ENCODE results near the gene LRRC59. TPM values are rescaled to one million over a fixed set of nuclear protein-coding genes. Genes with fewer than 3 reads are reported as not detected.
"Not testable (repeated sequence)": the region's sequence is repeated elsewhere in the genome, so short reads cannot be mapped to it uniquely, and the experiment has no call there.

The LRRC59 gene
- total and polyA plus RNA-seq, 4 donors: 43.8 to 117 (median 79.2) TPM

- H3K27me3 ChIP-seq (ENCODE audit: control insufficient read depth in 3 of 3, insufficient read depth in 3 of 3, low read length in 2 of 3); H3K9ac ChIP-seq (ENCODE audit: insufficient read depth in 1 of 2, low read length in 2 of 2); H3K4me3 ChIP-seq; DNase-seq; H3K36me3 ChIP-seq (ENCODE audit: control insufficient read depth in 4 of 4, insufficient read depth in 4 of 4, low read length in 4 of 4); H3K27ac ChIP-seq (ENCODE audit: low read depth in 1 of 2, low read length in 1 of 2); H3K9me3 ChIP-seq (ENCODE audit: control insufficient read depth in 4 of 4, insufficient read depth in 3 of 4, low read length in 3 of 4); ATAC-seq (ENCODE audit: insufficient read depth, low FRiP score): not testable (repeated sequence)
- WGBS, 2 donors: 96 to 97% methylated on average over 8 of the region's 8 CpGs
- peaks cover 0 to 21% (median 4%) of the 10 kb centered on the region in 5 donors for H3K4me1 ChIP-seq (ENCODE audit: control insufficient read depth in 5 of 5, insufficient read depth in 5 of 5, low read length in 5 of 5)
Observed at GRCh38 chr17:50399591-50399990, 2.3 kb upstream of the LRRC59 start.

DNA sequence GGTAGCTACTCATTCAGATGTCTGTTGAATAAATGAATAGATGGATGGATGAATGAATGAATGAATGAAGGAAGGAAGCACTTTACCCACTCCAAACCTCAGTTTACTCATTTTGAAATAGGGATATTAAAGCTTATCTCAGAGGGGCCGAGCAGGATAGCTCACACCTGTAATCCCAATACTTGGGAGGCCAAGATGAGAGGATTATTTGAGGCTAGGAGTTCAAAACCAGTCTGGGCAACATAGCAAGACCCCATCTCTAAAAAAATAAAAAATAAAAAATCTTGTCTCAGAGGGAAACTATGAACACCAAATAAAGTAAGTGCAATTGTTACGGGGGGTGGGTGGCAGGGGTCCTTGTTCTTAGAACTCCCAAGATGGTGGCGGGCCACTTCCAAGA, 1.3 kb upstream of the LRRC59 start:
- DNase-seq; H3K27ac ChIP-seq (ENCODE audit: low read depth in 1 of 2, low read length in 1 of 2); H3K4me3 ChIP-seq; H3K9ac ChIP-seq (ENCODE audit: insufficient read depth in 1 of 2, low read length in 2 of 2); ATAC-seq (ENCODE audit: insufficient read depth, low FRiP score); H3K9me3 ChIP-seq (ENCODE audit: control insufficient read depth in 4 of 4, insufficient read depth in 3 of 4, low read length in 3 of 4); H3K27me3 ChIP-seq (ENCODE audit: control insufficient read depth in 3 of 3, insufficient read depth in 3 of 3, low read length in 2 of 3): not testable (repeated sequence)
- Histone ChIP-seq H3K4me1 (ENCODE audit: control insufficient read depth in 5 of 5, insufficient read depth in 5 of 5, low read length in 5 of 5) (peaks cover 0 to 21% (median 6%) of the 10 kb centered on the region in 5 donors), H3K36me3 (ENCODE audit: control insufficient read depth in 4 of 4, insufficient read depth in 4 of 4, low read length in 4 of 4) (peaks cover 0 to 12% (median 6%) of the 10 kb centered on the region in 4 donors)
- WGBS, 2 donors: 96 to 99% methylated on average over 3 of the region's 3 CpGs

DNA sequence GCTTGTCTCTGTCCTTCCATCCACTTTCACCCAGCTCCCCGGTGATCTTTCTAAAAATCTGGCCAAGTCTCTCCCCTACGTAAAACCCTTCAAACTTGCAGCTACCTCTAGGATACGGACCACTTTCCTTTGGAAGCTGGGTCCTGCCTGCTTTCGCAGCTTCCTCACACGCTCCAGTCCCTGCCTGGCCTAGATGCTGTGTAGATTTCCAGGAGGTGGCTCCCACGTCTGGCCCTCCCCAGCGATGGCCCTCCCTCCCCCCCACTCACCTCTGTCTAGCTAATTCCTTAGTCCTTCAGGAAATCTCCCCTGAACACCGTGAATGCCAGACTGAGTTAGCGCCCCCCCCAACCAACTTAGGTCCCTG, 579 bp upstream of the LRRC59 start:
- DNase-seq: no peak
- no peak for ATAC-seq (ENCODE audit: insufficient read depth, low FRiP score)
- H3K27ac ChIP-seq (ENCODE audit: low read depth in 1 of 2, low read length in 1 of 2): no peak overlapping the region
- no peak for TF ChIP-seq CTCF (IDR thresholded peaks at IDR 0.05; ENCODE audit: control extremely low read depth, extremely low read depth)
- peak overlapping the region in 1 of 2 donors; percentile 71 for H3K9ac ChIP-seq (ENCODE audit: insufficient read depth in 1 of 2, low read length in 2 of 2)
- peaks cover 0 to 21% (median 6%) of the 10 kb centered on the region in 5 donors for H3K4me1 ChIP-seq (ENCODE audit: control insufficient read depth in 5 of 5, insufficient read depth in 5 of 5, low read length in 5 of 5)
- WGBS, 2 donors: 63 to 70% methylated on average over 9 of the region's 9 CpGs
- no peaks in the 10 kb centered on the region for H3K9me3 ChIP-seq (ENCODE audit: control insufficient read depth in 4 of 4, insufficient read depth in 3 of 4, low read length in 3 of 4)
- peaks cover 4 to 19% (median 13%) of the 10 kb centered on the region in 4 donors for H3K36me3 ChIP-seq (ENCODE audit: control insufficient read depth in 4 of 4, insufficient read depth in 4 of 4, low read length in 4 of 4)
- no peaks in the 10 kb centered on the region for H3K27me3 ChIP-seq (ENCODE audit: control insufficient read depth in 3 of 3, insufficient read depth in 3 of 3, low read length in 2 of 3)
- no peak overlapping the region for H3K4me3 ChIP-seq

GRCh38 chr17:50396261-50397110, 837 bp downstream of the LRRC59 start:
- H3K27me3 ChIP-seq (ENCODE audit: control insufficient read depth in 3 of 3, insufficient read depth in 3 of 3, low read length in 2 of 3): no peaks in the 10 kb centered on the region
- H3K9ac ChIP-seq (ENCODE audit: insufficient read depth in 1 of 2, low read length in 2 of 2): peak overlapping the region; percentile 63 to 72
- H3K36me3 ChIP-seq (ENCODE audit: control insufficient read depth in 4 of 4, insufficient read depth in 4 of 4, low read length in 4 of 4): peaks cover 17 to 30% (median 24%) of the 10 kb centered on the region in 4 donors
- DNase-seq (peak; percentile 36 to 54 (median 43)), ATAC-seq (ENCODE audit: insufficient read depth, low FRiP score) (peak; percentile 53)
- H3K4me1 ChIP-seq (ENCODE audit: control insufficient read depth in 5 of 5, insufficient read depth in 5 of 5, low read length in 5 of 5): peaks cover 0 to 21% (median 6%) of the 10 kb centered on the region in 5 donors
- TF ChIP-seq CTCF (IDR thresholded peaks at IDR 0.05; ENCODE audit: control extremely low read depth, extremely low read depth): no peak
- H3K4me3 ChIP-seq: peak overlapping the region; percentile 96
- no peaks in the 10 kb centered on the region for H3K9me3 ChIP-seq (ENCODE audit: control insufficient read depth in 4 of 4, insufficient read depth in 3 of 4, low read length in 3 of 4)
- peak overlapping the region; percentile 74 to 97 for H3K27ac ChIP-seq (ENCODE audit: low read depth in 1 of 2, low read length in 1 of 2)
- 5 to 9% methylated on average over 30 of the region's 30 CpGs for WGBS, 2 donors
